Measurements from ENCODE around the gene CREB3L2. TPM values are rescaled to one million over a fixed set of nuclear protein-coding genes. Genes with fewer than 3 reads are reported as not detected.

The CREB3L2 gene
- total and polyA plus RNA-seq, 2 of the 13 experiments (the other 11 are each of a cell fraction or from before 2014, with no cell fraction given): 22.1 to 41.1 TPM

DNA sequence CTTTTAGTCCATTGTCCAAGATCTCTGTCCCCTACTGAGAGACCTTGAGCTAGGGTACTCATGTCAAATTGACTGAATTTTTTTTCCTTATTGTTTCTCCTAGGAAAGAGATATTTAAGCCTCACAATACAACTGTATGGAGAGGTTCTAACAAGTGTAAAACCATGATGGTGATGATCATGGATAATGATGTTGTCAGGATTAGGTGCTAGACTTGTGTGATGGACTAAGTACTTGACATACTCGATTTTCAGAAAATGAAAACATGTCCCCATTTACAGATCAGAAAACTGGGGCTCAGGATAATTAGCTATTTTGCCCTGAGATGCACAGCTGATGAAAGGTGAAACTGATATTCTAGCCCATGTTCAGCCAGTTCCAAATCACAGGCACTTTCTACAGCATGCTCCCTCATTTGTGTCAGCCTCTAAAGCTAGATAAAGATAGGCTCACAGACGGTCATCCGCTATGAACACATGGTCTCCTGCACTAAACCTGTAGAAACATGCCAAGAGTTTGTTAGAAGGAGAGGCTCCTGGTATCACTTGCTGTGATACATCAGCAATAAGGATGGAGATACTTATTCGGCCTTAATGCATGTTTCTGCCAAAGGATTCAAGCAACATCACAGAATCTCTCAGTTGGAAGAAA is 67.6 kb downstream of the CREB3L2 start:
- Histone ChIP-seq H3K79me2 (ENCODE audit: insufficient read depth, low read length) (peaks cover 93% of the 10 kb centered on the region), H3K4me2 (ENCODE audit: low read depth, low read length) (no peak overlapping the region), H3K36me3 (replicated peaks in 1 of 2; ENCODE audit: control insufficient read depth in 1 of 2, insufficient read depth in 2 of 2, low read length in 2 of 2) (peaks cover 0 to 22% of the 10 kb centered on the region in 2 experiments; a peak in 4 of 5 replicates), H3K27ac (ENCODE audit: extremely low read length, insufficient read depth, low read length) (no peak overlapping the region), H3K27me3 (ENCODE audit: control insufficient read depth in 1 of 2, insufficient read depth in 2 of 2, low read length in 2 of 2) (no peaks in the 10 kb centered on the region), H2AFZ (ENCODE audit: low read length) (no peak overlapping the region), H3K9ac (ENCODE audit: insufficient read depth, low read depth, low read length) (no peak overlapping the region), H3K9me3 (ENCODE audit: low read length) (no peaks in the 10 kb centered on the region), H4K20me1 (ENCODE audit: insufficient read depth, low read length) (peaks cover 25% of the 10 kb centered on the region), H3K4me1 (ENCODE audit: insufficient read depth, low read length) (peaks cover 95% of the 10 kb centered on the region), H3K4me3 (replicated peaks in 1 of 3; ENCODE audit: insufficient read depth in 1 of 3, low read depth in 2 of 3, low read length in 3 of 3) (no peak overlapping the region)
- WGBS (ENCODE audit: low lambda C conversion rate): 92% methylated on average over 4 of the region's 4 CpGs
- DNase-seq (ENCODE audit: low spot score) (no peak), FAIRE-seq (no peak), ATAC-seq (no peak)
- CTCF ChIA-PET (ENCODE audit: low intra/inter-chr PET ratio, low total read pairs): no interaction called here
- in situ Hi-C loops (cut with HindIII; ENCODE audit: extremely low pct_ligation_motif_present, low pct_unique_long_range_greater_than_20kb) (no loop called here), intact Hi-C loops (cut with micrococcal nuclease; ENCODE audit: unreplicated experiment) (no loop called here)
- no TSS peak for BruUV-seq (replicated peaks)
- TF ChIP-seq, protein P1, sequence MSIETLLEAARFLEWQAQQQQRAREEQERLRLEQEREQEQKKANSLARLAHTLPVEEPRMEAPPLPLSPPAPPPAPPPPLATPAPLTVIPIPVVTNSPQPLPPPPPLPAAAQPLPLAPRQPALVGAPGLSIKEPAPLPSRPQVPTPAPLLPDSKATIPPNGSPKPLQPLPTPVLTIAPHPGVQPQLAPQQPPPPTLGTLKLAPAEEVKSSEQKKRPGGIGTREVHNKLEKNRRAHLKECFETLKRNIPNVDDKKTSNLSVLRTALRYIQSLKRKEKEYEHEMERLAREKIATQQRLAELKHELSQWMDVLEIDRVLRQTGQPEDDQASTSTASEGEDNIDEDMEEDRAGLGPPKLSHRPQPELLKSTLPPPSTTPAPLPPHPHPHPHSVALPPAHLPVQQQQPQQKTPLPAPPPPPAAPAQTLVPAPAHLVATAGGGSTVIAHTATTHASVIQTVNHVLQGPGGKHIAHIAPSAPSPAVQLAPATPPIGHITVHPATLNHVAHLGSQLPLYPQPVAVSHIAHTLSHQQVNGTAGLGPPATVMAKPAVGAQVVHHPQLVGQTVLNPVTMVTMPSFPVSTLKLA (IDR thresholded peaks at IDR 0.05): peak; percentile 17; the same call in 1 of the 2 replicates
- peak; percentile 65 for TF ChIP-seq RBM22 (optimal IDR thresholded peaks at IDR 0.05; ENCODE audit: low read length)
- no peak for TF ChIP-seq SSRP1 (CRISPR knock-in tag; IDR thresholded peaks at IDR 0.05)
- POLR2A ChIA-PET: no interaction called here

DNA sequence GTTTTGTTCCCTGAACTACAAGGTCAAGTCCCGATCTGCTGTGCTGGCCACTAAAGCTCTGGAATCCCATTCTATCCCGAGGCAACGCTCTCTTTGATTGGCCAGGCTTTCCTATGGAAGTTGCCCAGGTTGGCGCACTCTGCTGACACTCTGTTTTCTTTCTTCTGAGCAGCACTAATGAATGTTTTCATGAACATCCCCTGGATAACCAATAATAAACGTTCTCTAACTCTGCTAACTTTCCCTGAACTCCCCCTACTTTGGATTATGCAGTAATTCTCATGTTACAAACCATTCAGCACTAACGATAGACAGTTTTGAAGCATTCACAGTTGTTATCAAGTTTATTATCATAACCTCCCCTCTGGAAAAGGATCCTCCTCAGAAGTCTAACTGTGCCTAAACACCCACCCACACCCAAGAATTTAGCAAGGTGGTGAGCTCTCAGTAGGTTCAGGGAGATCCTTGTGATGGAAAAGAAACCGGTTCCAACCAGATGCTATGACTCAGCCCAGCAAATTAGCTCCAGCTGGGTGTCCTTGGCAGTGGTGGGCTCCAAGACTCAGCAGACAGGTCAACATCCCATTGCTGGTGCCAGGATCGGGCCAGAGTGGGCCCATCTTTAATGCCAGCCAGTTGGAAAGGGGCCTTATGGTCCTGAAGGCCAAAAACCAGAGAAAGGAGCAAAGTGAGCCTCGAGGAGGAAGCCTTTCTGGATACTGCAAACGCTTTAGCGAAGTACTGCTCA is 68.4 kb downstream of the CREB3L2 start:
- no TSS peak for BruUV-seq (replicated peaks)
- FAIRE-seq (no peak), ATAC-seq (no peak), DNase-seq (ENCODE audit: low spot score) (no peak)
- intact Hi-C loops (cut with micrococcal nuclease; ENCODE audit: unreplicated experiment): no loop called here
- in situ Hi-C loops (cut with HindIII; ENCODE audit: extremely low pct_ligation_motif_present, low pct_unique_long_range_greater_than_20kb): no loop called here
- Histone ChIP-seq H3K4me1 (ENCODE audit: insufficient read depth, low read length) (peaks cover 86% of the 10 kb centered on the region), H3K36me3 (replicated peaks in 1 of 2; ENCODE audit: control insufficient read depth in 1 of 2, insufficient read depth in 2 of 2, low read length in 2 of 2) (peaks cover 2 to 28% of the 10 kb centered on the region in 2 experiments; a peak in 4 of 5 replicates), H3K79me2 (ENCODE audit: insufficient read depth, low read length) (peaks cover 93% of the 10 kb centered on the region), H3K27me3 (ENCODE audit: control insufficient read depth in 1 of 2, insufficient read depth in 2 of 2, low read length in 2 of 2) (no peaks in the 10 kb centered on the region), H3K9ac (ENCODE audit: insufficient read depth, low read depth, low read length) (no peak overlapping the region), H3K4me3 (replicated peaks in 1 of 3; ENCODE audit: insufficient read depth in 1 of 3, low read depth in 2 of 3, low read length in 3 of 3) (no peak overlapping the region), H3K9me3 (ENCODE audit: low read length) (no peaks in the 10 kb centered on the region), H3K4me2 (ENCODE audit: low read depth, low read length) (no peak overlapping the region), H2AFZ (ENCODE audit: low read length) (no peak overlapping the region), H3K27ac (ENCODE audit: extremely low read length, insufficient read depth, low read length) (peak overlapping the region; percentile 49), H4K20me1 (ENCODE audit: insufficient read depth, low read length) (peaks cover 25% of the 10 kb centered on the region)
- 71% methylated on average over 11 of the region's 11 CpGs for WGBS (ENCODE audit: low lambda C conversion rate)
- POLR2A ChIA-PET: interaction anchor here (1.1 kb wide), 1 partner anchor 15 kb away, joined by 3 read pairs; no protein-coding TSS in a partner anchor
- TF ChIP-seq KLF11 (CRISPR knock-in tag; IDR thresholded peaks at IDR 0.05): no peak
- TF ChIP-seq RBM22 (optimal IDR thresholded peaks at IDR 0.05; ENCODE audit: low read length): peak; percentile 74
- CTCF ChIA-PET (ENCODE audit: low intra/inter-chr PET ratio, low total read pairs): no interaction called here
